Measurements from ENCODE around the gene LAMB3. TPM values are rescaled to one million over a fixed set of nuclear protein-coding genes. Genes with fewer than 3 reads are reported as not detected.
A peak's percentile ranks its signal among the peaks of the same experiment; 100 is the strongest.

LAMB3 gene
- total RNA-seq, 1 experiment from 2014 or later = 0.45 TPM

DNA sequence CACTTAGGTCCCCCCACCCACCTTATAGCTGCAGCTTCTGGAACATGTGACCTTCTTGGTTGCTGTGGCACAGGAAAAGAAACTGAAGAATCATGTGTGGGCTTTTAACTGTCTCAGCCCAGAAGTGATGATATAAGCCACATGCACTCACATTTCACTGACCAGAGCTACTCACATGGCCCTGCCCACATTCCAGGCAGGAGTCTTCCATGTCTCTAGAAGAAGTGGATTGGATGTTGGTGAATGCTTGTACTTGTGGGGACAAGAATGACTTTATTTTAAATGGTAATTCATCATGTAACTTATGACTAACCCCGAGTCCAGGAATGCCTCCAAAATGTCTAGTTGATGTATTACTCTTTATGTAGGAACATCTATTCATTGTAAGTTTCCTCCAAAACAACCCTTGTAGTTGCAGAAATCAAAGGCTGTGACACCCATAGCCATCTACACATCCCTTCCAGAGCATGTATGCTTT, 84.5 kb downstream of the LAMB3 start:
- Histone ChIP-seq H3K4me3 (ENCODE audit: insufficient read depth, low read depth, low read length) (no peak overlapping the region), H3K36me3 (replicated peaks; ENCODE audit: control insufficient read depth, insufficient read depth, low read length) (no peaks in the 10 kb centered on the region), H3K27me3 (ENCODE audit: control insufficient read depth, insufficient read depth, low read length) (peaks cover 6% of the 10 kb centered on the region; the same call in 1 of the 2 replicates)
- DNase-seq = no peak

DNA sequence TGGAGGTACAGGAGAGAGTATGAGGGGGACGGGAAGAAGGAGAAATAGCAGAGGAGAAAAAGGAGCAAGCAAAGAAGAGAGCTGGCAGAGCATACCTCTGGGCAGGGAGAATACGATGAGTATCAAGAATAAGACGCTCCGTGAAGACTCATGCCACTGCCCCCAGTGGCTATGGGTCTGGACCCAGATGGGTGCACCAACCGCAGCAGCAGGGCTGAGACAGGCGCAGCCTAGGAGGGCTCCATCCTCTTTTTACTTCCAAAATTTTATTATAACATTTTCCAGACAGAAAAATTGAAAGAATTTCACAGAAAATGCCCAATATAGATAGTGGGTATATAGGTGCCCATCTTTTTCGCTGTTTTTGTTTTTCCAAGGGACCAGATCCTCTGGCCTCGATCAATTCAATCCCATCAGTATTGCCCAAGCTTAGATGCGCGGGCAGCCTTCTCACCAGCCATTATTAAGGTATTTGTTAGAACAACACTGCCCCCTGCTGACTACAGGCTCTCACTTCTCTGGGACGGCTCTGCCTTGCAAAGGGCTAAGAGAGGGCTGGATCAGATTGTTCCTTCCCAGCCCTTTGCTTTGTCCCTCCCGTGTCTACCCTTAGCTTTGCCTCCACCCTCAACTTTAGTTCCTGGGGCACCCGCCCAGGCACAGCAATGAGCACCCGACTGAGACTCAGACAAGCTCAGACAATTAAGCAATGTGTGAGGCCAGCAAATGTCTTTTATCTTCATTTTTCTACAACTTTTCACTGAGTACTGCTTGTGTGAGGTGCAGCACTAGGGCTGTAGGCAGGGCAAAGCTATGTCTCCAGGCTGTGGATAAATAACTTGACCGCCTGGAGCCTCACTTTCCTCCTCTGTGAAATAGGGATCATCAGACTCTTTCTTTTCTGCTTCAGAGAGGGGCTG, 86.2 kb downstream of the LAMB3 start:
- peak; percentile 65 for DNase-seq
- H3K4me3 ChIP-seq (ENCODE audit: insufficient read depth, low read depth, low read length) = no peak overlapping the region
- H3K36me3 ChIP-seq (replicated peaks; ENCODE audit: control insufficient read depth, insufficient read depth, low read length) = no peaks in the 10 kb centered on the region
- peaks cover 6% of the 10 kb centered on the region; the same call in 1 of the 2 replicates for H3K27me3 ChIP-seq (ENCODE audit: control insufficient read depth, insufficient read depth, low read length)

Other genes with a start within 250 kb of the LAMB3 start
- gene CAMK1G, start 68.7 kb downstream of the LAMB3 start, total RNA-seq (2014; rRNA removed; shearing (Covaris generic)) = 0.45 and 0.63 TPM in 2 replicates
- gene G0S2, start 23.0 kb upstream of the LAMB3 start, total RNA-seq (2014; rRNA removed; shearing (Covaris generic)) = 0.48 and 0.74 TPM in 2 replicates
- gene HSD11B1, start 52.4 kb upstream of the LAMB3 start, total RNA-seq (2014; rRNA removed; shearing (Covaris generic)) = not detected in 2 replicates
- not detected in 2 replicates for gene TRAF3IP3, start 103.6 kb upstream of the LAMB3 start, total RNA-seq (2014; rRNA removed; shearing (Covaris generic))
- gene C1orf74, start 132.1 kb upstream of the LAMB3 start, total RNA-seq (2014; rRNA removed; shearing (Covaris generic)) = 5.9 and 6.1 TPM in 2 replicates
- gene IRF6, start 153.7 kb upstream of the LAMB3 start, total RNA-seq (2014; rRNA removed; shearing (Covaris generic)) = 2.3 and 4.1 TPM in 2 replicates
- 8.7 and 12.3 TPM in 2 replicates for gene UTP25, start 175.5 kb upstream of the LAMB3 start, total RNA-seq (2014; rRNA removed; shearing (Covaris generic))